ENCODE results near the gene C17orf75.
A peak's percentile ranks its signal among the peaks of the same experiment; 100 is the strongest.

The C17orf75 gene

GRCh38 chr17:32370426-32370825, 28.5 kb upstream of the C17orf75 start:
- Histone ChIP-seq H3K14ac (ENCODE audit: low read length in 2 of 2) (no peak overlapping the region), H3K4ac (ENCODE audit: low read depth in 1 of 2, low read length in 2 of 2) (no peak overlapping the region), H3K27ac (ENCODE audit: low read length, poor library complexity, severe bottlenecking) (no peak overlapping the region), H2AK5ac (ENCODE audit: low read length, severe bottlenecking) (no peak overlapping the region), H2BK5ac (ENCODE audit: low read depth, low read length, poor library complexity, severe bottlenecking) (no peak overlapping the region), H2AFZ (ENCODE audit: low read depth, low read length) (no peak overlapping the region), H4K8ac (ENCODE audit: low read length) (no peak overlapping the region), H2BK15ac (ENCODE audit: low read depth, poor library complexity, severe bottlenecking) (no peak overlapping the region), H3K4me2 (ENCODE audit: low read length, poor library complexity, severe bottlenecking) (no peak overlapping the region), H3K9me3 (ENCODE audit: control insufficient read depth, low read length) (no peaks in the 10 kb centered on the region), H3K4me3 (ENCODE audit: insufficient read depth in 1 of 2, low read depth in 1 of 2, low read length in 2 of 2) (no peak overlapping the region), H3K36me3 (ENCODE audit: control insufficient read depth in 1 of 2, insufficient read depth in 2 of 2, low read depth in 1 of 2, low read length in 2 of 2) (peaks cover 20 to 99% of the 10 kb centered on the region in 2 experiments), H3K27me3 (ENCODE audit: control insufficient read depth in 1 of 2, insufficient read depth in 1 of 2, low read length in 2 of 2) (no peaks in the 10 kb centered on the region), H2BK12ac (ENCODE audit: low read length in 2 of 2) (no peak overlapping the region), H4K91ac (ENCODE audit: low read length) (no peak overlapping the region), H3K4me1 (ENCODE audit: control insufficient read depth, insufficient read depth, low read depth, low read length) (no peaks in the 10 kb centered on the region), H3K18ac (ENCODE audit: low read depth in 1 of 2, low read length in 2 of 2) (no peak overlapping the region), H2BK120ac (ENCODE audit: low read depth, low read length) (no peak overlapping the region), H3K23ac (ENCODE audit: low read length in 2 of 2) (no peak overlapping the region), H3K79me1 (replicated peaks; ENCODE audit: low read length, poor library complexity, severe bottlenecking) (peaks cover 9% of the 10 kb centered on the region), H3K9ac (ENCODE audit: low read length) (no peak overlapping the region)
- DNase-seq: no peak
- 100% methylated on average over 1 of the region's 1 CpG for WGBS

- Histone ChIP-seq H2BK120ac (ENCODE audit: low read depth, low read length) (no peak overlapping the region), H4K91ac (ENCODE audit: low read length) (no peak overlapping the region), H2BK12ac (ENCODE audit: low read length in 2 of 2) (no peak overlapping the region), H3K27ac (ENCODE audit: low read length, poor library complexity, severe bottlenecking) (no peak overlapping the region), H3K23ac (ENCODE audit: low read length in 2 of 2) (no peak overlapping the region), H3K14ac (ENCODE audit: low read length in 2 of 2) (no peak overlapping the region), H2BK15ac (ENCODE audit: low read depth, poor library complexity, severe bottlenecking) (no peak overlapping the region), H3K18ac (ENCODE audit: low read depth in 1 of 2, low read length in 2 of 2) (no peak overlapping the region), H3K4ac (ENCODE audit: low read depth in 1 of 2, low read length in 2 of 2) (no peak overlapping the region), H3K4me3 (ENCODE audit: insufficient read depth in 1 of 2, low read depth in 1 of 2, low read length in 2 of 2) (no peak overlapping the region), H2BK5ac (ENCODE audit: low read depth, low read length, poor library complexity, severe bottlenecking) (no peak overlapping the region), H3K9ac (ENCODE audit: low read length) (no peak overlapping the region), H2AFZ (ENCODE audit: low read depth, low read length) (no peak overlapping the region), H2AK5ac (ENCODE audit: low read length, severe bottlenecking) (no peak overlapping the region), H3K79me1 (replicated peaks; ENCODE audit: low read length, poor library complexity, severe bottlenecking) (peaks cover 5% of the 10 kb centered on the region), H3K4me1 (ENCODE audit: control insufficient read depth, insufficient read depth, low read depth, low read length) (peaks cover 1% of the 10 kb centered on the region), H3K9me3 (ENCODE audit: control insufficient read depth, low read length) (no peaks in the 10 kb centered on the region), H3K27me3 (ENCODE audit: control insufficient read depth in 1 of 2, insufficient read depth in 1 of 2, low read length in 2 of 2) (no peaks in the 10 kb centered on the region), H4K8ac (ENCODE audit: low read length) (no peak overlapping the region), H3K4me2 (ENCODE audit: low read length, poor library complexity, severe bottlenecking) (no peak overlapping the region), H3K36me3 (ENCODE audit: control insufficient read depth in 1 of 2, insufficient read depth in 2 of 2, low read depth in 1 of 2, low read length in 2 of 2) (peaks cover 48 to 93% of the 10 kb centered on the region in 2 experiments)
- no peak for DNase-seq
- no CpG with 5 or more reads among the region's 1 CpG for WGBS
These were observed 19.3 kb upstream of the C17orf75 start for GRCh38 chr17:32361270-32361669.

- no peak for DNase-seq
- Histone ChIP-seq H3K4me3 (ENCODE audit: insufficient read depth in 1 of 2, low read depth in 1 of 2, low read length in 2 of 2) (no peak overlapping the region), H3K18ac (ENCODE audit: low read depth in 1 of 2, low read length in 2 of 2) (no peak overlapping the region), H3K9me3 (ENCODE audit: control insufficient read depth, low read length) (no peaks in the 10 kb centered on the region), H3K79me1 (replicated peaks; ENCODE audit: low read length, poor library complexity, severe bottlenecking) (no peaks in the 10 kb centered on the region), H3K4me1 (ENCODE audit: control insufficient read depth, insufficient read depth, low read depth, low read length) (peaks cover 8% of the 10 kb centered on the region), H3K23ac (ENCODE audit: low read length in 2 of 2) (no peak overlapping the region), H2BK120ac (ENCODE audit: low read depth, low read length) (no peak overlapping the region), H2BK15ac (ENCODE audit: low read depth, poor library complexity, severe bottlenecking) (no peak overlapping the region), H4K91ac (ENCODE audit: low read length) (no peak overlapping the region), H3K9ac (ENCODE audit: low read length) (no peak overlapping the region), H2BK12ac (ENCODE audit: low read length in 2 of 2) (no peak overlapping the region), H3K4ac (ENCODE audit: low read depth in 1 of 2, low read length in 2 of 2) (no peak overlapping the region), H3K27me3 (ENCODE audit: control insufficient read depth in 1 of 2, insufficient read depth in 1 of 2, low read length in 2 of 2) (no peaks in the 10 kb centered on the region), H3K36me3 (ENCODE audit: control insufficient read depth in 1 of 2, insufficient read depth in 2 of 2, low read depth in 1 of 2, low read length in 2 of 2) (peaks cover 48 to 91% of the 10 kb centered on the region in 2 experiments), H4K8ac (ENCODE audit: low read length) (no peak overlapping the region), H2AK5ac (ENCODE audit: low read length, severe bottlenecking) (no peak overlapping the region), H3K14ac (ENCODE audit: low read length in 2 of 2) (no peak overlapping the region), H3K27ac (ENCODE audit: low read length, poor library complexity, severe bottlenecking) (no peak overlapping the region), H2AFZ (ENCODE audit: low read depth, low read length) (no peak overlapping the region), H2BK5ac (ENCODE audit: low read depth, low read length, poor library complexity, severe bottlenecking) (no peak overlapping the region), H3K4me2 (ENCODE audit: low read length, poor library complexity, severe bottlenecking) (no peak overlapping the region)
- WGBS: 96% methylated on average over 8 of the region's 8 CpGs
These were observed 15.6 kb upstream of the C17orf75 start for GRCh38 chr17:32357615-32358014.

GRCh38 chr17:32356750-32357149, 14.8 kb upstream of the C17orf75 start:
- H2BK5ac ChIP-seq (ENCODE audit: low read depth, low read length, poor library complexity, severe bottlenecking): no peak overlapping the region
- no peaks in the 10 kb centered on the region for H3K79me1 ChIP-seq (replicated peaks; ENCODE audit: low read length, poor library complexity, severe bottlenecking)
- H3K4me3 ChIP-seq (ENCODE audit: insufficient read depth in 1 of 2, low read depth in 1 of 2, low read length in 2 of 2): no peak overlapping the region
- H3K9me3 ChIP-seq (ENCODE audit: control insufficient read depth, low read length): no peaks in the 10 kb centered on the region
- 100% methylated on average over 4 of the region's 5 CpGs for WGBS
- H3K27me3 ChIP-seq (ENCODE audit: control insufficient read depth in 1 of 2, insufficient read depth in 1 of 2, low read length in 2 of 2): no peaks in the 10 kb centered on the region
- H4K91ac ChIP-seq (ENCODE audit: low read length): no peak overlapping the region
- no peak overlapping the region for H2BK12ac ChIP-seq (ENCODE audit: low read length in 2 of 2)
- H3K4me2 ChIP-seq (ENCODE audit: low read length, poor library complexity, severe bottlenecking): no peak overlapping the region
- H2AK5ac ChIP-seq (ENCODE audit: low read length, severe bottlenecking): no peak overlapping the region
- no peak overlapping the region for H2AFZ ChIP-seq (ENCODE audit: low read depth, low read length)
- H3K27ac ChIP-seq (ENCODE audit: low read length, poor library complexity, severe bottlenecking): no peak overlapping the region
- no peak overlapping the region for H3K14ac ChIP-seq (ENCODE audit: low read length in 2 of 2)
- no peak overlapping the region for H3K18ac ChIP-seq (ENCODE audit: low read depth in 1 of 2, low read length in 2 of 2)
- no peak overlapping the region for H2BK15ac ChIP-seq (ENCODE audit: low read depth, poor library complexity, severe bottlenecking)
- H2BK120ac ChIP-seq (ENCODE audit: low read depth, low read length): no peak overlapping the region
- peak overlapping the region; percentile 17 for H3K9ac ChIP-seq (ENCODE audit: low read length)
- no peak for DNase-seq
- no peak overlapping the region for H3K23ac ChIP-seq (ENCODE audit: low read length in 2 of 2)
- peaks cover 48 to 88% of the 10 kb centered on the region in 2 experiments for H3K36me3 ChIP-seq (ENCODE audit: control insufficient read depth in 1 of 2, insufficient read depth in 2 of 2, low read depth in 1 of 2, low read length in 2 of 2)
- no peak overlapping the region for H4K8ac ChIP-seq (ENCODE audit: low read length)
- no peak overlapping the region for H3K4ac ChIP-seq (ENCODE audit: low read depth in 1 of 2, low read length in 2 of 2)
- peaks cover 11% of the 10 kb centered on the region for H3K4me1 ChIP-seq (ENCODE audit: control insufficient read depth, insufficient read depth, low read depth, low read length)
